ENCODE measurements around the gene KIF1A. TPM values are rescaled to one million over a fixed set of nuclear protein-coding genes. Genes with fewer than 3 reads are reported as not detected.

Gene KIF1A
- total RNA-seq, 1 donor, result not detected

GRCh38 chr2:240670402-240670801 lies 149.6 kb downstream of the KIF1A start:
- peaks cover 40% of the 10 kb centered on the region for H3K27me3 ChIP-seq (ENCODE audit: insufficient read depth, low read length)
- no peaks in the 10 kb centered on the region for H3K4me1 ChIP-seq (ENCODE audit: insufficient read depth, low read length)
- TF ChIP-seq, protein P1, sequence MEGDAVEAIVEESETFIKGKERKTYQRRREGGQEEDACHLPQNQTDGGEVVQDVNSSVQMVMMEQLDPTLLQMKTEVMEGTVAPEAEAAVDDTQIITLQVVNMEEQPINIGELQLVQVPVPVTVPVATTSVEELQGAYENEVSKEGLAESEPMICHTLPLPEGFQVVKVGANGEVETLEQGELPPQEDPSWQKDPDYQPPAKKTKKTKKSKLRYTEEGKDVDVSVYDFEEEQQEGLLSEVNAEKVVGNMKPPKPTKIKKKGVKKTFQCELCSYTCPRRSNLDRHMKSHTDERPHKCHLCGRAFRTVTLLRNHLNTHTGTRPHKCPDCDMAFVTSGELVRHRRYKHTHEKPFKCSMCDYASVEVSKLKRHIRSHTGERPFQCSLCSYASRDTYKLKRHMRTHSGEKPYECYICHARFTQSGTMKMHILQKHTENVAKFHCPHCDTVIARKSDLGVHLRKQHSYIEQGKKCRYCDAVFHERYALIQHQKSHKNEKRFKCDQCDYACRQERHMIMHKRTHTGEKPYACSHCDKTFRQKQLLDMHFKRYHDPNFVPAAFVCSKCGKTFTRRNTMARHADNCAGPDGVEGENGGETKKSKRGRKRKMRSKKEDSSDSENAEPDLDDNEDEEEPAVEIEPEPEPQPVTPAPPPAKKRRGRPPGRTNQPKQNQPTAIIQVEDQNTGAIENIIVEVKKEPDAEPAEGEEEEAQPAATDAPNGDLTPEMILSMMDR (IDR thresholded peaks at IDR 0.05; ENCODE audit: extremely low read depth, low read depth, low read length), result no peak
- DNase-seq (ENCODE audit: insufficient read length, low spot score, missing footprints), result no peak
- no peaks in the 10 kb centered on the region for H3K36me3 ChIP-seq (ENCODE audit: insufficient read depth, low read length)
- no peaks in the 10 kb centered on the region for H3K79me2 ChIP-seq (ENCODE audit: insufficient read depth, low read length)
- no peaks in the 10 kb centered on the region for H3K9me3 ChIP-seq (ENCODE audit: low read depth, low read length)
- no peak overlapping the region for H3K27ac ChIP-seq (ENCODE audit: low read depth, low read length)
- no peak overlapping the region for H3K4me2 ChIP-seq (ENCODE audit: insufficient read depth, low read length)
- no peaks in the 10 kb centered on the region for H4K20me1 ChIP-seq (ENCODE audit: insufficient read depth, low read length)
- no peak overlapping the region for H3K4me3 ChIP-seq (ENCODE audit: insufficient read depth, low read length)
- no peak overlapping the region for H2AFZ ChIP-seq (ENCODE audit: low read length)

GRCh38 chr2:240664622-240665021 lies 155.4 kb downstream of the KIF1A start:
- DNase-seq (ENCODE audit: insufficient read length, low spot score, missing footprints), result no peak
- Histone ChIP-seq H2AFZ (ENCODE audit: low read length) (no peak overlapping the region), H3K27ac (ENCODE audit: low read depth, low read length) (no peak overlapping the region), H3K4me3 (ENCODE audit: insufficient read depth, low read length) (no peak overlapping the region), H3K4me1 (ENCODE audit: insufficient read depth, low read length) (no peaks in the 10 kb centered on the region), H3K4me2 (ENCODE audit: insufficient read depth, low read length) (no peak overlapping the region), H3K79me2 (ENCODE audit: insufficient read depth, low read length) (no peaks in the 10 kb centered on the region), H3K9me3 (ENCODE audit: low read depth, low read length) (peaks cover 3% of the 10 kb centered on the region), H3K36me3 (ENCODE audit: insufficient read depth, low read length) (no peaks in the 10 kb centered on the region), H3K27me3 (ENCODE audit: insufficient read depth, low read length) (peaks cover 25% of the 10 kb centered on the region), H4K20me1 (ENCODE audit: insufficient read depth, low read length) (no peaks in the 10 kb centered on the region)
- TF ChIP-seq, protein P1 (IDR thresholded peaks at IDR 0.05; ENCODE audit: extremely low read depth, low read depth, low read length), result no peak

Small RNA genes within 50 kb of the gene (small RNA-seq; reads per million reads assigned to genes)
- gene AC011298.3, result not detected

Other genes starting within 250 kb of the KIF1A start
- gene CAPN10, start 233.5 kb downstream of the KIF1A start, total RNA-seq, result 21.0 and 22.1 TPM in 2 replicates
- 1.1 and 1.5 TPM in 2 replicates for gene GPR35, start 194.7 kb downstream of the KIF1A start, total RNA-seq
- not detected in 2 replicates for gene AQP12B, start 137.3 kb downstream of the KIF1A start, total RNA-seq
- not detected in 2 replicates for gene AQP12A, start 128.4 kb downstream of the KIF1A start, total RNA-seq
- not detected in 2 replicates for gene AGXT, start 48.6 kb upstream of the KIF1A start, total RNA-seq
- gene MAB21L4, start 75.9 kb upstream of the KIF1A start, total RNA-seq, result not detected in 2 replicates
- gene CROCC2, start 86.1 kb upstream of the KIF1A start, total RNA-seq, result under 0.01 TPM in 2 replicates
- gene SNED1, start 178.4 kb upstream of the KIF1A start, total RNA-seq, result 94.8 and 127 TPM in 2 replicates

All from osteoblast (primary cell).